Fibroblast of skin of right quadriceps (primary cell): Measurements from ENCODE around the gene CXorf51A.
"Not testable (repeated sequence)": the region's sequence is repeated elsewhere in the genome, so short reads cannot be mapped to it uniquely, and the experiment has no call there.

Experiments used
- DNase-seq: peaks from one replicate; pipeline ENCODE4 v3.0.0-alpha.2; 2013

Gene CXorf51A

DNA sequence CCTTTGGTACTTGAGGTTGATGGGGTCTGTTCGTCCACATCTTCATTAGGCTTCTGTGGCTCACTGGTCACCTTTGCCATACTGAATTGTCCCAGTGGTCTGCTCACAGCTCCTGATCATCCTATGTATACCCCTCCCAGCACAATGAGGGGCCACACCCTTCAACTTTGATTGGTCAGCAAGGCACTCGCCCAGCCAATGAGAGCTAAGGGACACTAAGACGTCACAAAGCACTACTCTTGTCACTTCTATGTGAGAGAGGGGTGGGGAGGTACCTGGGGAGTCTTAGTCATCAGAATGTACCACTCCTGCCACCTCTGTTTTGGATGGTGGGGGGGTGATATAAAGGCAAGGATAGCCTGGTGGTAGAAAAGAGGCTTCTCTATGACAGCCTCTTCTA is at the start of gene CXorf51A:
TSS of gene CXorf51A (minus strand) at position 101 of the 400 bp plus-strand sequence. CDS start at position 80, 21 bp downstream.
- DNase-seq, result not testable (repeated sequence)

GRCh38 chrX:146863566-146863965 is 49.0 kb upstream of the CXorf51A start:
- DNase-seq, result no peak

DNA sequence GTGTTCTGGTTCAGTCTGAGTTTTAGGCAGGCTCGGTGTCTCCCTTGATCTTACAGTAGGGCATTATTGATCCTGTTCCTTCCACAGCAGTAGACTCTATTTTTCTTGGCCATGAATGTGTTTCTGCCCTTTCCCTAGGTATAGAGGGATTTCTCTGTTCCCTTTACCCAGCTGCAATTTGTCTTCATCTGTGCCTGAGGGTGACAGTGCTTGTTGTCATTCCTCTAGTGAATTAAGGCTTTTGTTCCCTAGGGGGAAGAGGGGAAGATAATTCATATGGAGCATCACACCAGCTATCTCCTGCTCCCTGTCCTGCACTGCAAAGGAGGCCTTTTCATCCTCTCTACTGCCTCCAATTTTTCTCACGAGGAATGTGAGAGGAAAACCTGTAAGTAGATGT is 39.7 kb upstream of the CXorf51A start:
- DNase-seq, result no peak

- no peak for DNase-seq
Observed at GRCh38 chrX:146831994-146832393, 17.4 kb upstream of the CXorf51A start.

- not testable (repeated sequence) for DNase-seq
Observed at GRCh38 chrX:146809471-146809870, 5.1 kb downstream of the CXorf51A start, which contains the start of gene CXorf51B. TSS of gene CXorf51B (plus strand) at chrX:146809771. CDS start at chrX:146809792, 21 bp downstream.
